Ishikawa (cell line): Measurements from ENCODE around the gene SP8.

Source experiments
- CEBPB ChIP-seq: IDR thresholded peaks from 2 replicates; pipeline ENCODE4 v1.6.1; 2012
- CREB1 ChIP-seq: IDR thresholded peaks from 2 replicates; pipeline ENCODE4 v1.6.1; 2012; ENCODE audit warnings: low read depth
- EGR1 ChIP-seq: IDR thresholded peaks from 2 replicates; pipeline ENCODE4 v1.6.1; 2012
- EP300 ChIP-seq: IDR thresholded peaks from 2 replicates; pipeline ENCODE4 v1.6.1; 2012; ENCODE audit warnings: borderline replicate concordance
- FOXM1 ChIP-seq: IDR thresholded peaks from 2 replicates; pipeline ENCODE4 v1.6.1; 2012; ENCODE audit warnings: low read depth, borderline replicate concordance
- MAX ChIP-seq: IDR thresholded peaks from 2 replicates; pipeline ENCODE4 v1.6.1; 2012
- NFIC ChIP-seq: IDR thresholded peaks from 2 replicates; pipeline ENCODE4 v1.6.1; 2012
- RAD21 ChIP-seq: IDR thresholded peaks from 2 replicates; pipeline ENCODE4 v1.6.1; 2012; ENCODE audit warnings: low read depth
- REST ChIP-seq: IDR thresholded peaks from 2 replicates; pipeline ENCODE4 v1.6.1; 2012; ENCODE audit warnings: low read depth, mild to moderate bottlenecking
- TAF1 ChIP-seq: IDR thresholded peaks from 2 replicates; pipeline ENCODE4 v1.6.1; 2012; ENCODE audit warnings: low read depth, mild to moderate bottlenecking
- TCF12 ChIP-seq: IDR thresholded peaks from 2 replicates; pipeline ENCODE4 v1.6.1; 2012; ENCODE audit warnings: low read depth
- TEAD4 ChIP-seq: IDR thresholded peaks from 2 replicates; pipeline ENCODE4 v1.6.1; 2012
- USF1 ChIP-seq: IDR thresholded peaks from 2 replicates; pipeline ENCODE4 v1.6.1; 2012
- YY1 ChIP-seq: IDR thresholded peaks from 2 replicates; pipeline ENCODE4 v1.6.1; 2012; ENCODE audit warnings: low read depth
- ZBTB7A ChIP-seq: IDR thresholded peaks from 2 replicates; pipeline ENCODE4 v1.6.1; 2012; ENCODE audit warnings: low read depth

The SP8 gene

GRCh38 chr7:20786421-20786778 lies 286 bp downstream of the SP8 start:
- no peak for TF ChIP-seq TAF1
- no peak for TF ChIP-seq NFIC
- TF ChIP-seq TEAD4: no peak
- TF ChIP-seq TCF12: no peak
- TF ChIP-seq EP300: no peak
- TF ChIP-seq RAD21: no peak
- TF ChIP-seq USF1: no peak
- TF ChIP-seq MAX: no peak
- TF ChIP-seq REST: no peak
- no peak for TF ChIP-seq CEBPB

- TF ChIP-seq REST (no peak), TEAD4 (no peak), YY1 (no peak), CREB1 (no peak), MAX (no peak), EGR1 (no peak), RAD21 (no peak), FOXM1 (no peak), USF1 (no peak), TAF1 (no peak), NFIC (no peak), ZBTB7A (no peak), EP300 (no peak), CEBPB (no peak), TCF12 (no peak)
Observed at GRCh38 chr7:20786049-20786412, 655 bp downstream of the SP8 start.

GRCh38 chr7:20785157-20786048 lies 1.3 kb downstream of the SP8 start:
- TF ChIP-seq EP300 (0 out of 2 replicates have a peak, but pooled peaks have one; percentile 16), FOXM1 (no peak), CEBPB (no peak), MAX (no peak)

GRCh38 chr7:20784388-20785156 lies 2.1 kb downstream of the SP8 start:
- TF ChIP-seq USF1 (no peak), MAX (peak; percentile 50; the same call in 1 of the 2 replicates)

- TF ChIP-seq TCF12: no peak
- TF ChIP-seq EGR1: no peak
- TF ChIP-seq REST: no peak
- no peak for TF ChIP-seq TAF1
- no peak for TF ChIP-seq FOXM1
- TF ChIP-seq TEAD4: no peak
- no peak for TF ChIP-seq CREB1
- no peak for TF ChIP-seq CEBPB
Observed at GRCh38 chr7:20783700-20784387, 2.8 kb downstream of the SP8 start.
